K562 (cell line): ENCODE data around the gene PCDH9. TPM values are rescaled to one million over a fixed set of nuclear protein-coding genes. Genes with fewer than 3 reads are reported as not detected.

Source experiments
- ATAC-seq: fragments of 200-7000 bp; cut with Tn5 transposase; 3 replicates; pipeline ENCODE4 v1.9.1; 2020; ENCODE audit warnings: moderate library complexity
- BruUV-seq: library from RNA; stranded (reverse); fragments of 400-500 nt; replicated peaks from 2 replicates; lab custom pipeline; 2021; lab: Mats Ljungman, UMichigan
- CTCF ChIA-PET: fragments of 300-600 bp; formaldehyde crosslinking; extraction: SDS; loops from one replicate; lab custom pipeline; 2021; ENCODE audit warnings: low intra/inter-chr PET ratio; lab: Yijun Ruan, JAX
- POLR2A ChIA-PET: fragments of 300-600, 350-650 bp; sonication (Branson Sonifier 250); formaldehyde crosslinking; extraction: SDS; loops from one replicate; lab custom pipeline; 2021; ENCODE audit warnings: antibody characterized with exemption, inconsistent platforms; lab: Yijun Ruan, JAX
- DNase-seq, 4 experiments: peaks; one replicate each; pipeline versions ENCODE4 v3.0.0 to v3.0.0-alpha.2; 2011 to 2018; ENCODE audit warnings: low spot score in 3 of 4, mixed read lengths in 3 of 4; ENCODE audit errors: extremely low read depth in 1 of 4
- FAIRE-seq: peaks from 2 replicates; lab custom pipeline; 2011; peaks lifted over from hg19 to GRCh38; lab: Jason Lieb, UNC
- H2AFZ ChIP-seq: 2 replicates; pipeline ENCODE4 v1.6.0; 2011; ENCODE audit warnings: low read depth, low read length, control low read depth, inconsistent platforms
- H3K27ac ChIP-seq: fragments of 200-600 bp; 3 replicates; pipeline ENCODE4 v1.8.0; 2011; ENCODE audit warnings: low read depth, mild to moderate bottlenecking, control low read depth, inconsistent platforms, low read length, moderate library complexity, mixed read lengths; ENCODE audit errors: extremely low read depth
- H3K27me3 ChIP-seq, 2 experiments: fragments of 300-600 bp in 1 of 2; 2 replicates in 1 of 2; 3 replicates in 1 of 2; pipeline versions ENCODE4 v1.6.0 to v1.8.0; 2011; ENCODE audit warnings: inconsistent platforms in 2 of 2, low read length in 2 of 2, mild to moderate bottlenecking in 1 of 2, mixed read lengths in 1 of 2, moderate library complexity in 1 of 2; ENCODE audit not compliant: control insufficient read depth in 2 of 2, insufficient read depth in 2 of 2
- H3K36me3 ChIP-seq: fragments of 300-600 bp; 3 replicates; pipeline ENCODE4 v1.8.0; 2011; ENCODE audit warnings: mild to moderate bottlenecking, low read length, inconsistent platforms; ENCODE audit not compliant: control insufficient read depth, insufficient read depth
- H3K4me1 ChIP-seq, 2 experiments: fragments of 200-600 bp in 1 of 2; replicated peaks in 1 of 2; 2 replicates in 1 of 2; 3 replicates in 1 of 2; pipeline versions ENCODE4 v1.5.1 to v1.8.0; 2011; ENCODE audit warnings: inconsistent platforms in 2 of 2, low read length in 2 of 2, mild to moderate bottlenecking in 1 of 2, mixed read lengths in 1 of 2, moderate library complexity in 1 of 2; ENCODE audit not compliant: control insufficient read depth in 2 of 2, insufficient read depth in 2 of 2
- H3K4me2 ChIP-seq: 2 replicates; pipeline ENCODE4 v1.6.1; 2011; ENCODE audit warnings: low read length, control low read depth, inconsistent platforms, mixed read lengths; ENCODE audit not compliant: insufficient read depth
- H3K4me3 ChIP-seq: fragments of 200-600 bp; sonication (generic), shearing (Covaris generic); 2 replicates; pipeline ENCODE4 v1.5.1; 2016; ENCODE audit warnings: control low read depth, inconsistent platforms
- H3K79me2 ChIP-seq: fragments of 200-600 bp; 3 replicates; pipeline ENCODE4 v1.8.0; 2011; ENCODE audit warnings: low read length, inconsistent platforms; ENCODE audit not compliant: control insufficient read depth, insufficient read depth
- H3K9ac ChIP-seq, 2 experiments: 2 replicates each; pipeline versions ENCODE4 v1.6.0 to v1.6.1; 2011; ENCODE audit warnings: low read depth in 2 of 2, low read length in 2 of 2, control low read depth in 1 of 2, inconsistent platforms in 1 of 2, mild to moderate bottlenecking in 1 of 2, mixed read lengths in 1 of 2; ENCODE audit not compliant: insufficient read depth in 1 of 2
- H3K9me1 ChIP-seq: one replicate; pipeline ENCODE4 v1.6.0; 2011; ENCODE audit warnings: inconsistent platforms, mild to moderate bottlenecking, low read length, moderate library complexity; ENCODE audit not compliant: control insufficient read depth, insufficient read depth
- H3K9me3 ChIP-seq: replicated peaks from 2 replicates; pipeline ENCODE4 v1.5.1; 2011; ENCODE audit warnings: low read depth, low read length, inconsistent platforms; ENCODE audit not compliant: control insufficient read depth, insufficient read depth
- H4K20me1 ChIP-seq: replicated peaks from 2 replicates; pipeline ENCODE4 v1.6.1; 2011; ENCODE audit warnings: low read length, inconsistent platforms, mixed read lengths; ENCODE audit not compliant: control insufficient read depth, insufficient read depth
- ARID2 ChIP-seq: fragments of 450-650 bp; IDR thresholded peaks from 2 replicates; pipeline ENCODE4 v1.6.1; 2017; ENCODE audit warnings: antibody characterized with exemption, mild to moderate bottlenecking
- BACH1 ChIP-seq: fragments of 200-800 bp; sonication (Bioruptor generic); IDR thresholded peaks from 2 replicates; pipeline ENCODE4 v1.6.1; 2016; ENCODE audit warnings: missing genetic modification characterization, missing compliant biosample characterization
- CAMTA2 ChIP-seq: fragments of 250-450 bp; sonication (Bioruptor Pico); conservative IDR thresholded peaks from 2 replicates; pipeline ENCODE4 v1.5.1; 2022
- CEBPG ChIP-seq, 3 experiments: fragments of 200-800 bp in 1 of 3; sonication (Bioruptor generic) in 1 of 3; sonication (generic) in 1 of 3; formaldehyde crosslinking in 1 of 3; IDR thresholded peaks in 2 of 3; conservative IDR thresholded peaks in 1 of 3; 2 replicates each; pipeline versions ENCODE4 v1.6.1 to v1.8.0; 2016 to 2022; ENCODE audit warnings: missing compliant biosample characterization in 2 of 3, missing genetic modification characterization in 2 of 3, mild to moderate bottlenecking in 1 of 3, missing genetic modification reagents in 1 of 3
- ELF1 ChIP-seq: fragments of 200-800 bp; sonication (Bioruptor generic); IDR thresholded peaks from 2 replicates; pipeline ENCODE4 v1.6.1; 2016; ENCODE audit warnings: missing genetic modification characterization, missing compliant biosample characterization
- EP300 ChIP-seq: IDR thresholded peaks from 2 replicates; pipeline ENCODE4 v1.6.1; 2012; ENCODE audit warnings: low read length, improper control_type of control experiment
- FUS ChIP-seq: fragments of 200-400 bp; formaldehyde crosslinking; optimal IDR thresholded peaks from 2 replicates; pipeline ENCODE3; 2017; ENCODE audit warnings: low read depth, low read length
- NFYB ChIP-seq: IDR thresholded peaks from 2 replicates; pipeline ENCODE4 v1.6.1; 2011; ENCODE audit warnings: mild to moderate bottlenecking, moderate library complexity; ENCODE audit not compliant: insufficient read length; ENCODE audit errors: extremely low read depth
- PCBP1 ChIP-seq: fragments of 200-400 bp; formaldehyde crosslinking; IDR thresholded peaks from 2 replicates; pipeline ENCODE4 v1.6.1; 2018; ENCODE audit warnings: mild to moderate bottlenecking, low read depth, low read length; ENCODE audit not compliant: poor library complexity, severe bottlenecking
- PHTF2 ChIP-seq: fragments of 250-450 bp; sonication (Bioruptor Pico); IDR thresholded peaks from 2 replicates; pipeline ENCODE4 v1.5.0; 2021; ENCODE audit warnings: mild to moderate bottlenecking
- SIRT6 ChIP-seq: IDR thresholded peaks from one replicate; pipeline ENCODE4 v1.6.1; 2012; ENCODE audit warnings: low read depth, mild to moderate bottlenecking, control low read depth, inconsistent platforms, low read length, moderate library complexity
- XRCC3 ChIP-seq: fragments of 450-650 bp; IDR thresholded peaks from 2 replicates; pipeline ENCODE4 v1.6.1; 2017; ENCODE audit warnings: mild to moderate bottlenecking, moderate library complexity
- ZNF766 ChIP-seq: fragments of 200-800 bp; sonication (Bioruptor generic); conservative IDR thresholded peaks from 2 replicates; pipeline ENCODE4 v1.6.1; 2016; ENCODE audit warnings: missing genetic modification characterization, missing compliant biosample characterization
- WGBS: fragments of 100-300 bp; shearing (Covaris generic); methylation state at CpG from one replicate; pipeline ENCODE4 v1.1.6; 2016; ENCODE audit warnings: low coverage, mixed read lengths; ENCODE audit not compliant: insufficient coverage; ENCODE audit errors: missing lambda C conversion rate; 5-methylcytosine and 5-hydroxymethylcytosine counted together
- in situ Hi-C: fragments of 300-500 bp; cut with MboI; formaldehyde crosslinking; loops from 4 replicates; pipeline ENCODE4 v1.15.0; 2018; ENCODE audit warnings: inconsistent platforms, mixed read lengths
- intact Hi-C: fragments of 100-400 bp; cut with micrococcal nuclease; formaldehyde crosslinking; loops from 2 replicates; pipeline ENCODE4 v1.14.2; 2022
- polyA plus RNA-seq, 8 experiments: library from polyadenylated mRNA; depleted of rRNA in 4 of 8; stranded (reverse) in 5 of 8; unstranded in 3 of 8; fragments of >200 nt; fragmentation: Nextera tagmentation in 2 of 8; fragmentation: Illumina TruSeq in 1 of 8; extraction: Ambion mirVana in 2 of 8; extraction: Trizol in 1 of 8; gene quantifications; 2 replicates each; pipeline versions ENCODE4 v1.2.1 to v1.2.3, GENCODE V29; 2011 to 2014; ENCODE audit warnings: inconsistent platforms in 1 of 8, missing spikeins in 1 of 8
- total RNA-seq, 7 experiments: library from RNA; depleted of rRNA in 6 of 7; stranded (reverse); fragments of >200 nt in 6 of 7; fragmentation: Illumina TruSeq in 2 of 7; extraction: Trizol in 2 of 7; gene quantifications; 2 replicates each; pipeline versions ENCODE4 v1.2.1 to v1.2.3, GENCODE V29; 2011 to 2021; ENCODE audit warnings: low replicate concordance in 1 of 7
- TF ChIP-seq, protein P1 (sequence below): fragments of 450-650 bp; IDR thresholded peaks from 2 replicates; pipeline ENCODE4 v1.6.1; 2017; ENCODE audit warnings: antibody characterized with exemption, mild to moderate bottlenecking
- TF ChIP-seq, protein P2 (sequence below): sonication (generic); formaldehyde crosslinking; IDR thresholded peaks from 2 replicates; pipeline ENCODE4 v1.8.1; 2023; ENCODE audit warnings: missing genetic modification reagents, mild to moderate bottlenecking, borderline replicate concordance

Gene PCDH9
- total and polyA plus RNA-seq, 9 of the 15 experiments (the other 6 are each of a cell fraction or from before 2014, with no cell fraction given): 1.1 to 6.7 (median 4.9) TPM

DNA sequence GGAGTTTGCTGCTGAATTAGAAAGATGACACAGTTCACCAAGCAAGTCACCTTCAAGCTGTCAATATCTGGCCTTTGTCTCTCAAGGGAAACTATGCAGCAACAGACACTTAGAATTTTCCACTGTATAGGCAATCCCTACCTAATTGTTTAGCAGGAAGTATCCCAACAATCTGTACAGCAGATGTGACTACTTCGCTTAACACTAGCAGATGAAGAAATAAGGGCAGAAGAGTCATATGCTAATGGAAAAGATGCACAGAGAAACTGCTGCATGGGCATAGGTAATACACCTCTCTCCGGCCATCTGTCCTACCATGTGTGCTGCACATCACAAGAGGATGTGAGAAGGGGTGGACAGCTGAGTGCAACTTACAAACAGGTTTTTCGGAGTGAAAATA, 851.2 kb downstream of the PCDH9 start:
- Histone ChIP-seq H3K9me1 (no peaks in the 10 kb centered on the region), H3K79me2 (no peaks in the 10 kb centered on the region), H3K27me3 (no peaks in the 10 kb centered on the region), H3K4me1 (no peaks in the 10 kb centered on the region), H3K36me3 (no peaks in the 10 kb centered on the region), H3K9ac (no peak overlapping the region), H4K20me1 (no peaks in the 10 kb centered on the region), H3K4me3 (no peak overlapping the region), H2AFZ (no peak overlapping the region), H3K27ac (no peak overlapping the region), H3K9me3 (no peaks in the 10 kb centered on the region), H3K4me2 (no peak overlapping the region)
- FAIRE-seq (no peak), DNase-seq (no peak), ATAC-seq (no peak)
- ChIA-PET POLR2A (no interaction called here), CTCF (no interaction called here)
- intact Hi-C loops: no loop called here
- BruUV-seq: no TSS peak
- 41% methylated on average over 3 of the region's 3 CpGs for WGBS
- in situ Hi-C loops: no loop called here
- TF ChIP-seq PCBP1 (no peak), PHTF2 (no peak), CAMTA2 (CRISPR knock-in tag) (no peak), NFYB (no peak), ARID2 (no peak), SIRT6 (no peak), CEBPG (CRISPR knock-in tag; IDR thresholded peaks at IDR 0.05) (no peak), CEBPG (tag; conservative IDR thresholded peaks at IDR 0.05 in 1 of 2, IDR thresholded peaks at IDR 0.05 in 1 of 2) (no peak), EP300 (no peak), ELF1 (tag) (no peak), FUS (no peak), XRCC3 (no peak), ZNF766 (no peak), BACH1 (tag) (no peak)
- TF ChIP-seq, protein P1, sequence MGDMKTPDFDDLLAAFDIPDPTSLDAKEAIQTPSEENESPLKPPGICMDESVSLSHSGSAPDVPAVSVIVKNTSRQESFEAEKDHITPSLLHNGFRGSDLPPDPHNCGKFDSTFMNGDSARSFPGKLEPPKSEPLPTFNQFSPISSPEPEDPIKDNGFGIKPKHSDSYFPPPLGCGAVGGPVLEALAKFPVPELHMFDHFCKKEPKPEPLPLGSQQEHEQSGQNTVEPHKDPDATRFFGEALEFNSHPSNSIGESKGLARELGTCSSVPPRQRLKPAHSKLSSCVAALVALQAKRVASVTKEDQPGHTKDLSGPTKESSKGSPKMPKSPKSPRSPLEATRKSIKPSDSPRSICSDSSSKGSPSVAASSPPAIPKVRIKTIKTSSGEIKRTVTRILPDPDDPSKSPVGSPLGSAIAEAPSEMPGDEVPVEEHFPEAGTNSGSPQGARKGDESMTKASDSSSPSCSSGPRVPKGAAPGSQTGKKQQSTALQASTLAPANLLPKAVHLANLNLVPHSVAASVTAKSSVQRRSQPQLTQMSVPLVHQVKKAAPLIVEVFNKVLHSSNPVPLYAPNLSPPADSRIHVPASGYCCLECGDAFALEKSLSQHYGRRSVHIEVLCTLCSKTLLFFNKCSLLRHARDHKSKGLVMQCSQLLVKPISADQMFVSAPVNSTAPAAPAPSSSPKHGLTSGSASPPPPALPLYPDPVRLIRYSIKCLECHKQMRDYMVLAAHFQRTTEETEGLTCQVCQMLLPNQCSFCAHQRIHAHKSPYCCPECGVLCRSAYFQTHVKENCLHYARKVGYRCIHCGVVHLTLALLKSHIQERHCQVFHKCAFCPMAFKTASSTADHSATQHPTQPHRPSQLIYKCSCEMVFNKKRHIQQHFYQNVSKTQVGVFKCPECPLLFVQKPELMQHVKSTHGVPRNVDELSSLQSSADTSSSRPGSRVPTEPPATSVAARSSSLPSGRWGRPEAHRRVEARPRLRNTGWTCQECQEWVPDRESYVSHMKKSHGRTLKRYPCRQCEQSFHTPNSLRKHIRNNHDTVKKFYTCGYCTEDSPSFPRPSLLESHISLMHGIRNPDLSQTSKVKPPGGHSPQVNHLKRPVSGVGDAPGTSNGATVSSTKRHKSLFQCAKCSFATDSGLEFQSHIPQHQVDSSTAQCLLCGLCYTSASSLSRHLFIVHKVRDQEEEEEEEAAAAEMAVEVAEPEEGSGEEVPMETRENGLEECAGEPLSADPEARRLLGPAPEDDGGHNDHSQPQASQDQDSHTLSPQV: no peak
- TF ChIP-seq, protein P2, sequence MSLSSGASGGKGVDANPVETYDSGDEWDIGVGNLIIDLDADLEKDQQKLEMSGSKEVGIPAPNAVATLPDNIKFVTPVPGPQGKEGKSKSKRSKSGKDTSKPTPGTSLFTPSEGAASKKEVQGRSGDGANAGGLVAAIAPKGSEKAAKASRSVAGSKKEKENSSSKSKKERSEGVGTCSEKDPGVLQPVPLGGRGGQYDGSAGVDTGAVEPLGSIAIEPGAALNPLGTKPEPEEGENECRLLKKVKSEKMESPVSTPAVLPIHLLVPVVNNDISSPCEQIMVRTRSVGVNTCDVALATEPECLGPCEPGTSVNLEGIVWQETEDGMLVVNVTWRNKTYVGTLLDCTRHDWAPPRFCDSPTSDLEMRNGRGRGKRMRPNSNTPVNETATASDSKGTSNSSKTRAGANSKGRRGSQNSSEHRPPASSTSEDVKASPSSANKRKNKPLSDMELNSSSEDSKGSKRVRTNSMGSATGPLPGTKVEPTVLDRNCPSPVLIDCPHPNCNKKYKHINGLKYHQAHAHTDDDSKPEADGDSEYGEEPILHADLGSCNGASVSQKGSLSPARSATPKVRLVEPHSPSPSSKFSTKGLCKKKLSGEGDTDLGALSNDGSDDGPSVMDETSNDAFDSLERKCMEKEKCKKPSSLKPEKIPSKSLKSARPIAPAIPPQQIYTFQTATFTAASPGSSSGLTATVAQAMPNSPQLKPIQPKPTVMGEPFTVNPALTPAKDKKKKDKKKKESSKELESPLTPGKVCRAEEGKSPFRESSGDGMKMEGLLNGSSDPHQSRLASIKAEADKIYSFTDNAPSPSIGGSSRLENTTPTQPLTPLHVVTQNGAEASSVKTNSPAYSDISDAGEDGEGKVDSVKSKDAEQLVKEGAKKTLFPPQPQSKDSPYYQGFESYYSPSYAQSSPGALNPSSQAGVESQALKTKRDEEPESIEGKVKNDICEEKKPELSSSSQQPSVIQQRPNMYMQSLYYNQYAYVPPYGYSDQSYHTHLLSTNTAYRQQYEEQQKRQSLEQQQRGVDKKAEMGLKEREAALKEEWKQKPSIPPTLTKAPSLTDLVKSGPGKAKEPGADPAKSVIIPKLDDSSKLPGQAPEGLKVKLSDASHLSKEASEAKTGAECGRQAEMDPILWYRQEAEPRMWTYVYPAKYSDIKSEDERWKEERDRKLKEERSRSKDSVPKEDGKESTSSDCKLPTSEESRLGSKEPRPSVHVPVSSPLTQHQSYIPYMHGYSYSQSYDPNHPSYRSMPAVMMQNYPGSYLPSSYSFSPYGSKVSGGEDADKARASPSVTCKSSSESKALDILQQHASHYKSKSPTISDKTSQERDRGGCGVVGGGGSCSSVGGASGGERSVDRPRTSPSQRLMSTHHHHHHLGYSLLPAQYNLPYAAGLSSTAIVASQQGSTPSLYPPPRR (CRISPR knock-in tag): no peak
